ENCODE measurements around the gene FMNL3.

GRCh38 chr12:49622501-49623141, 84.6 kb downstream of the FMNL3 start:
- no peak for TF ChIP-seq POLR2A (IDR thresholded peaks at IDR 0.05)
- no peak for TF ChIP-seq CTCF (IDR thresholded peaks at IDR 0.05)

Data from body of pancreas (tissue), 4 donors.